HG02938 (cell line): ENCODE data around the gene HELZ.
"Not testable (repeated sequence)": the region's sequence is repeated elsewhere in the genome, so short reads cannot be mapped to it uniquely, and the experiment has no call there.

Experiments used
- ATAC-seq: cut with Tn5 transposase; IDR thresholded peaks from one replicate; pipeline ENCODE4 v1.9.1; 2021; ENCODE audit warnings: mild to moderate bottlenecking, moderate library complexity; ENCODE audit not compliant: unreplicated experiment

Gene HELZ, protein sequence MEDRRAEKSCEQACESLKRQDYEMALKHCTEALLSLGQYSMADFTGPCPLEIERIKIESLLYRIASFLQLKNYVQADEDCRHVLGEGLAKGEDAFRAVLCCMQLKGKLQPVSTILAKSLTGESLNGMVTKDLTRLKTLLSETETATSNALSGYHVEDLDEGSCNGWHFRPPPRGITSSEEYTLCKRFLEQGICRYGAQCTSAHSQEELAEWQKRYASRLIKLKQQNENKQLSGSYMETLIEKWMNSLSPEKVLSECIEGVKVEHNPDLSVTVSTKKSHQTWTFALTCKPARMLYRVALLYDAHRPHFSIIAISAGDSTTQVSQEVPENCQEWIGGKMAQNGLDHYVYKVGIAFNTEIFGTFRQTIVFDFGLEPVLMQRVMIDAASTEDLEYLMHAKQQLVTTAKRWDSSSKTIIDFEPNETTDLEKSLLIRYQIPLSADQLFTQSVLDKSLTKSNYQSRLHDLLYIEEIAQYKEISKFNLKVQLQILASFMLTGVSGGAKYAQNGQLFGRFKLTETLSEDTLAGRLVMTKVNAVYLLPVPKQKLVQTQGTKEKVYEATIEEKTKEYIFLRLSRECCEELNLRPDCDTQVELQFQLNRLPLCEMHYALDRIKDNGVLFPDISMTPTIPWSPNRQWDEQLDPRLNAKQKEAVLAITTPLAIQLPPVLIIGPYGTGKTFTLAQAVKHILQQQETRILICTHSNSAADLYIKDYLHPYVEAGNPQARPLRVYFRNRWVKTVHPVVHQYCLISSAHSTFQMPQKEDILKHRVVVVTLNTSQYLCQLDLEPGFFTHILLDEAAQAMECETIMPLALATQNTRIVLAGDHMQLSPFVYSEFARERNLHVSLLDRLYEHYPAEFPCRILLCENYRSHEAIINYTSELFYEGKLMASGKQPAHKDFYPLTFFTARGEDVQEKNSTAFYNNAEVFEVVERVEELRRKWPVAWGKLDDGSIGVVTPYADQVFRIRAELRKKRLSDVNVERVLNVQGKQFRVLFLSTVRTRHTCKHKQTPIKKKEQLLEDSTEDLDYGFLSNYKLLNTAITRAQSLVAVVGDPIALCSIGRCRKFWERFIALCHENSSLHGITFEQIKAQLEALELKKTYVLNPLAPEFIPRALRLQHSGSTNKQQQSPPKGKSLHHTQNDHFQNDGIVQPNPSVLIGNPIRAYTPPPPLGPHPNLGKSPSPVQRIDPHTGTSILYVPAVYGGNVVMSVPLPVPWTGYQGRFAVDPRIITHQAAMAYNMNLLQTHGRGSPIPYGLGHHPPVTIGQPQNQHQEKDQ (N-terminal part only)

DNA sequence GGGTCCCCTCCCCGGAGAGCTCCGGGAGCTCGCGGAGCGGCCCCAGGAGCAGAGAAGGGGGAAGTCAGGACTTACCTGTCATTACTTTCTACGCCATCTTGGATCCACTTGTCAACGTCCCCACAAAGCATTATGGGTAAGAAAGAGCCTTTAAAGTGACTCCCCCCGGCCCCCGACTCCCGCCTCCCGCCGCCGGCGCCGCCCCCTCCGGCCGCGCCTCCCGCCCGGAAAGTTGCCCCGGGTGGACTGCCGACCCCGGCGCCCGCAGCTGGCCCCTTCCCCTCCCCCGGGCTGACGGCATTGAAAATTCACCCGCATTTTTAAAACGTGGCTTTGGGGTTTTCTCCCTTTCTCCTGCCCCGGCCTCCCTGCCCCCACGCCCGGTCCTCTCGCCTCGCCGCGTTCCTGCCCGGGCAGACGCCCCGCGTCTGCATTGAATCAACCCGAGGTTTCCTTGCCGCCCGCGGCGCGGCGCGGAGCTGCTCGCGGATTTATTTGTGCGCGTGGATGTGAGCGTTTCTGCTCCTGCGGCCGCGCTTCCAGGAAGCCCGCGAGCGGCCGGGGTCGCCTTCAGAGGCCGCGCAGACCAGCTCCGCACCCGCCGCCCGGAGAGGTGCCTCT is at the start of gene HELZ:
Gene HELZ, minus strand, starts transcription at position 124 of the 621 bp plus-strand sequence. CDS start 26,392 bp downstream, outside the sequence.
- ATAC-seq = peak; percentile 55

DNA sequence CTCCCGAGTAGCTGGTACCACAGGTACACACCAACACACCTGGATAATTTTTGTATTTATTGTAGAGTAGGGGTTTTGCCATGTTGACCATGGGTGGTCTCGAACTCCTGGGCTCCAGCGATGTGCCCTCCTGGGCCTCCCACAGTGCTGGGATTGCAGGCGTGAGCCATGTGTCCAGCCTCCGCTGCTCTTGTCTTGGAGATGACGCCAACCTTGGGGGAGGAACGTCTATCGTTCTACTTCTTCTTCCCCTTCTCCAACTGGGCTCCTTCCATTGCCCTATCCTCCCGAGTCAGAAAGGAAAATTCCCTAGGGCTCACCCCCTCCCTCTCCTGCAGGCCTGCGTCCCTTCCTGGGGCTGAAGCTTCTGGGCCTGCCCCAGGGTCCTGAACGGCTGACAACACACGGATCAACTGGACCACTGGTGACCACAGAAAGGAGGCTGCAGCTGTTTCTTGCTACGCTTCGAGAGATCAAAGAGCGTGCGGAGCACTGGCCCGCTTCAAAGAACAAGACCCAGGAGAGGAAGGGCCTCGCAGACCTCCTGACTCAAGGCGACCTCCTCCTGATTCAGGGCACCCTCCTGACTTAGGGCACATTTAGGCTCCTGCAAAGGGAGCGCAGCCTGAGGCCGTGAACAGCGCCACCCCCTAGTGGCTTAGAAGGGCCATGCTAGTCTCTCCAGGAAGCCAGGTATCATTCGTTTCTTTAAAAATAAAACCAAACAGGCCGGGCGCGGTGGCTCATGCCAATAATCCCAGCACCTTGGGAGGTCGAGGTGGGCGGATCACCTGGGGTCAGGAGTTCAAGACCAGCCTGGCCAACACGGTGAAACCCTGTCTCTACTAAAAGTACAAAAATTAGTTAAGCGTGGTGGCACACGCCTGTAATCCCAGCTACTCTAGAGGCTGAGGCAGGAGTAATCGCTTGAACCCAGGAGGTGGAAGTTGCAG is 48.5 kb upstream of the HELZ start:
- ATAC-seq = peak; percentile 81

DNA sequence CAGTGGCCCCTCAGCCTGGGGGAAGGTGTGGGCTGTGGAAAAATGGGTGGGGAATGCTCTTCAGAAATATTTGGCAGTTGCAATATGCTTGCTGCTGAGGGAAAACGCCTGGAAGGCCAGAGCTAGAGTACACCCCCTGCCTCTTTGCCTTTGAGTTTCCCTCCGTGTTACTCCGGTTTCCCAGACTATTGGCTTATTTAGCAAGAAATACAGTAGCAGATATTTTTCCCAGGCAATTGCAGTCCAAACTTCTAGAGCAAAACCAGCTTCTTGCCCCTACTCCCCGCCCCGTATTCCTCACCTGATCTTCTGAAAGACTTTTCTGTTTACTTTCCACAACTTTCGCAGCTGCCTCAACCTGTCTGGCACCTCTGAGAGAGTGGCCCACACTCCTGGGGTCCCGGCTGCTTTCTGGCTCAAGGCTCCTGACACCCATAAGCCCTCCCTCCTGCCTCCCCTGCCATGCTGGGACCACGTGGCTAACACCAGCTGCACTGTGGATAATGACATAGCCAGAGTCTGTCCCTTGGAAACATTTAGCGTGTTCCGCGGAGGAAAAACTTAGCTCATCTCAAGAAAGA is 45.8 kb upstream of the HELZ start:
- ATAC-seq = no peak

DNA sequence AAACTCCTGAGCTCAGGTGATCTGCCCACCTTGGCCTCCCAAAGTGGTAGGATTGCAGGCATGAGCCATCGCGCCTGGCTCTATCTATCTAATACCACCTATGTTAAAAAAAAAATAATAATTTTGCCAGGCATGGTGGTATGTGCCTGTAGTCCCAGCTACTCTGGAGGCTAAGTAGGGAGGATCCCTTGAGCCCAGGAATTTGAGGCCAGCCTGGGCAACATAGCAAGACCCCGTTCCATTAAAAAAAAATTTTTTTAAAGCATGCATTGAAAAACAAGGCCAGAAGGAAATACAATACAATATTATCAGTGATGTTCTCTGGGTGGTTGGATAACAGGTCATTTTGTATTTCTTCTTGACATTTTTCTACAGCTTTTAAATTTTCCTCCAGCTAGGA is 45.2 kb upstream of the HELZ start:
- ATAC-seq = no peak

DNA sequence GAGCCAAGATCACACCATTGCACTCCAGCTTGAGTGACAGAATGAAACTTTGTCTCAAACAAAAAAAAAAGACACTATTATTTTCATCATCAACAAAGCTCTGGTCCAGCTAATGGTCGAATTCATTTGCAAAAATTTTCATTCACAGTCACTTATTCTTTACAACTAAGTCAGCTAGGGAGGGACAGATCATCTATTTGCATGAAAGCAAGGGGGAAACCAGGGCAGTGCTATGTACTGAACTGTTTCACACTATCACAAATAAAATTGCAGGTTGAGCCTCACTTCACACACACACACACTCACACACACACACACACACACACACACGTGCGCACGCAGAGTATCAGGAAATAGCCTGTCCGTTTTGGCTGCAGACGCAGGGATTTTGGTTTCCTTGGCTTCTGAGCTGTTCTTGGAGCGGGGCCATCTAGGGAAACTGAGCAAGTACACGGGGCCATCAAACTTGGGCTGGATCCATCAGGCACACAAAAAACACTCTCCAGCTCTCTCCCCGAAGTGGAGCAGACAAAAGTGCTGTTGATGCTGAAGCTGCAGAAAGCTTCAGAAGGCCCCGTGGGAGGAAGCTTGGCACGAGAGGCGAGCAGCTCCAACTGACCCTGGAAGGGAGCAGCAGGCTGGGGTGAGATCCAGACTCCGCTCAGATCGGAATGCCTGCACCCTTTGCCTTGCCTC is 44.3 kb upstream of the HELZ start:
- ATAC-seq = no peak

DNA sequence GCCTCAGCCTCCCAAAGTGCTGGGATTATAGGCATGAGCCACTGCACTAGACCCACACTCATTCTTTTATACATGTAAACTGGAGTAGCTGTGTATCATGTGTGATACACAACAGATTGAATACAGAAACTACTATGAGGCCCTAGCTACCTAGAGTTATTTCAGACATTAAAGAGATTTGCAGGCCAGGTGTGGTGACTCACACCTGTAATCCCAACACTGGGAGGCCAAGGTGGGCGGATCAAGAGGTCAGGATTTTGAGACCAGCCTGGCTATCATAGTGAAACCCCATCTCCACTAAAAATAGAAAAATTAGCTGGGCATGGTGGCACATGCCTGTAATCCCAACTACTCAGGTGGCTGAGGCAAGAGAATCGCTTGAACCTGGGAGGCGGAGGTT is 41.8 kb upstream of the HELZ start:
- not testable (repeated sequence) for ATAC-seq

DNA sequence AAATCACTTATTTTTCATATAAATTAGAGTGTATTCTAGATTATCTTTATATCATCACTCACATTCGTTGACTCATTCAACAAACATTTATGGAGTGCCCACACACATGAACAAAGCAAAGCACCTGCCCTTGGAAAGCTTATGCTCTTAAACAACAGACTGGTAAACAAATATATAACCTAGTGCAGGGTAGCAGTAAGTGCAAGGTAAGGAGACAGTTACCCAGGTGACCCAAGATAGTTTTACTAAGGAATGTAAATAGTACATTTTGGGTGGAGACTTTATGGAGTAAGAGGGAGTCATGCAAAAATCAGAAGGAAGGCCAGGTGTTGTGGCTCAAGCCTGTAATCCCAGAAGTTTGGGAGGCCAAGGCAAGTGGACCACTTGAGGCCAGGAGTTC is 40.4 kb upstream of the HELZ start:
- ATAC-seq = no peak

DNA sequence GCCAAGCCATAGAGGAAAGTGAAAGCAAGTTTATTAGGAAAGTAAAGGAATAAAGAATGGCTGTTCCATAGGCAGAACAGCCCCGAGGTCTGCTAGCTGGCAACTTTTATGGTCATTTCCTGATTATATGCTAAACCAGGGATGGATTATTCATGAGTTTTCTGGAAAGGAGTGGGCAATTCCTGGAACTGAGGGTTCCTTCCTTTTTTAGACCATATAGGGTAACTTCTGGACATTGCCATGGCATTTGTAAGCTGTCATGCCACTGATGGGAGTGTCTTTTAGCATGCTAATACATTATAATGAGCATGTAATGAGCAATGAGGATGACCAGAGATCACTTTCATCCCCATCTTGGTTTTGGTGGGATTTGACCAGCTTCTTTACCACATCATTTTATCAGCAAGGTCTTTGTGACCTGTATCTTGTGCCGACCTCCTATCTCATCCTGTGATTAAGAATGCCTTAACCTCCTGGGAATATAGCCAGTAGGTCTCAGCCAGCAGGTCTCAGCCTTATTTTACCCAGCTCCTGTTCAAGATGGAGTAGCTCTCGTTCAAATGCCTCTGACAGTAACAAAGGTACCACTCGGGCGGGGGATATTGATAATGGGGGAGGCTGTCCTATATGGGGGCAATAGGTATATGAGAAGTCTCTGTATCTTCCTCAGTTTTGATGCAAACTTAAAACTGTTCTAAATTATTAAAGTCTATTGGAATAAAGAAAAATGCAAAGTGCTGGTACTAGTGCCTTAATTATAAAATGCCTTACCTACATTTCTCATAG is 38.9 kb upstream of the HELZ start:
- ATAC-seq = no peak

DNA sequence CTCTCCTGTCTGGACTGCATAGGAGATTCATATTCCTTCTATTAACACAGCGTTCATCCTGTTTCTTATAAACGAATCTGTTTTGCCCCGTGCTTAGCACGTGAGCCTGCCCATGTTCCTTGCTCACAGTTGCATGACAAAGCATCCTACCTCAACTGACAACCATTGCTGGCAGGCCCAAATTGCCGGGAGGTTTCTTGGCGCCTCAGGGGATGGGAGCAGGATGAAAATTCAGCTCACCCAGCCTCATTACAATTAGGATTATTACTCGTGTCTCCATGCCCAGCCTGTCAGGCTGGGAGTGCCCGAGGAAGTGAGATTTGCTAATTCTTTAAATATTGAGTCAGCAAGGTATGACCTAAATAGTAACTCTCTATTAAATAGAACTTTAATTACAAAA is 36.7 kb upstream of the HELZ start:
- ATAC-seq = no peak

DNA sequence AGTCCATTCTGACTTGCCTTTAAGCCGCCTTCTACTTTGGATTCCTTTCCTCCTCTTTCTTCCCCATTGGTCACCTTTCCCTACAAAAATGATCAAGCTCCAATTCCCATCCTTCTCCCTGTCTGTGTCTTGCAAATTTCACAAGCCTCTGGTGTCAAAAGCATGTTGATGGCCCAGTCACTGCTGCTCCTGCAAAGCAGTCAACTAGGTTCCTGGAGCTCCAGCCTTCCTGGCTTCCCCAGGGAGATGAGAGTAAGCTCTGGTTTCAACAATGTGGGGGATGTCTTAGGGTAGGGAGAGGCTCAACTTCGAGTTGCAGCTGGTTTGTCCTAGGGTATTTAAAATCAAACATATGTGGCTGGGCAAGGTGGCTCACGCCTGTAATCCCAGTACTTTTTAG is 36.1 kb upstream of the HELZ start:
- no peak for ATAC-seq

DNA sequence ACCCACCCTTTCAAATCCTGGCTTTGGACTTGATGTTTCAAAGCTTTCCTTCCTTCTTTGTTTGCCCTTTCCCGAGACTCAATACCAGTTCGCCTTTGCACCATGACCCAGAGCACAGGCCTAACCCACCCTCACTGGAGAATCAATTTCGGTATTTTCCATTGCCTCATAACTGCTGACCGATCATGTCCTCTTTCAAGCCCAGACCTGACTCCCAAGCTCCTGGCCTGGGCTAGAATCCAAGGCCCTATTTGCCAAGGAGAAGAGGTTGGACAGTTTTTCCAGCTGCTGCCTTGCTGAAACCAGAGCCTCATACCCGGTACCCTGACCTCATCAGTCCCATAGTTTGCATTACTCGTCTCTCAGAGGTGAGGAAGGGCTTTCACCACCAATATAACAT is 35.3 kb upstream of the HELZ start:
- no peak for ATAC-seq

DNA sequence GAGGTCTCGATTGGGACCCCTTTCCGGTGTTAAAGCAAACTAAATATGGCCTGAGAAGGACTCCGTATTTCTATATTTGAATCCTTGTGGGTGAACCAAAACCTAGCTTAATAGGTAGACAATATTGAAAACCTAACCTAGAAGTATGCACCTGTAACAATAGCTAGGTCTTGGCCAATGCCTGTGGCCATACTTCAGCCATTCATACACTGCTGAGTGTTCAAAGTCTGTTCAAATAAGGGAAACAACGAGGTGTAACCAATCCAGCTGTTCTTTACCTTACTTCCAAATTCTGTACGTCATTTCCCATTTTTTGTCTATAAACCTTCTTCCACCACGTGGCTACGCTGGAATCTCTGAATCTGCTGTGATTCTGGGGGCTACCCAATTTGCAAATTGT is 34.1 kb upstream of the HELZ start:
- no peak for ATAC-seq

DNA sequence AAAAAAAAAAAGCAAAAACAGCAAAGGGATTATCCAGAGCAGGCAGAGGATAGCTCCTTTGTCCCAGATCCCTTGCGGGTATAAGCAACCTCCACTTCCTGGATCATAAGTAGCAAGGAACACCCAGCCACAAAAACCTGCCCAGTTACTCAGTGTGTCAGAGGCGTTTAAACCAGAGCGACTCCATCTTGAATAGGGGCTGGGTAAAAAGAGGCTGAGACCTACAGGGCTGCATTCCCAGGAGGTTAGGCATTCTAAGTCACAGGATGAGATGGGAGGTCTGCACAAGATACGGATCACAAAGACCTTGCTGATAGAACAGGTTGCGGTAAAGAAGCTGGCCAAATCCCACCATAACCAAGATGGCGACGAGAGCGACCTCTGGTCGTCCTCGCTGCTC is 33.4 kb upstream of the HELZ start:
- ATAC-seq = no peak

DNA sequence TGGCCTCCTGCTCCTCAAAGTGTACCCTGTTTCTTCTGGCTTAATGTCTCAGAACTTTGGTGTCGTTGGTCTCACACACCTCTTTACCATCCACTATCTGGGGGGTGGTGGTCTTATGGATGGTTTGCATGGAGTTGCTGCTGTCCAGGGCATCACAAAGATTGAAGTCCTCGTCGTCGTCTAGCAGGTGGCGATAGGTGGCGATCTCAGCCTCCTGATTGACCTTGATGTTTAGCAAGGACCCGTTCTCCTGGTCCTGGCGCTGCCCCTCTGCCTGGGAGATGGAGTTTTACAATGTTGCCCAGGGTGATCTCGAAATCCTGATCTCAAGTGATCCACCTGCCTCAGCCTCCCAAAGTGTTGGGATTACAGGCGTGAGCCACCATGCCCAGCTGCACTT is 31.1 kb upstream of the HELZ start:
- ATAC-seq = no peak

DNA sequence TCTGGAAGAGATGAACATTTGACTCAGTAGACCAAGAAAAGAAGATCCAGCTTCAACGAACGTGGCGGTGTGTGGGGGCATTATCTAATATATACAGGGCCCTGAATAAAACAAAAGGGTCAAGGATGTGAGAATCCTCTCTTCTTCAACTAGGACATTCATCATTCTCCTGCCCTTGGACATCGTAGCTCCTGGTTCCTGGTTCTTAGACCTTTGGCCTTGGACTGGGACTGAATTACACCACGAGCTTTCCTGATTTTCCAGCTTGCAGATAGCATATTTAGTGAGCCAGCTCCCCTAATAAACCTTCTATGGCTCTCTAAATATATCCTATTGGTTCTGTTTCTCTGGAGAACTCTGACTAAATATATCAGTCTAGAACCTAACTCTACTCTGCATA is 29.5 kb upstream of the HELZ start:
- ATAC-seq = no peak

DNA sequence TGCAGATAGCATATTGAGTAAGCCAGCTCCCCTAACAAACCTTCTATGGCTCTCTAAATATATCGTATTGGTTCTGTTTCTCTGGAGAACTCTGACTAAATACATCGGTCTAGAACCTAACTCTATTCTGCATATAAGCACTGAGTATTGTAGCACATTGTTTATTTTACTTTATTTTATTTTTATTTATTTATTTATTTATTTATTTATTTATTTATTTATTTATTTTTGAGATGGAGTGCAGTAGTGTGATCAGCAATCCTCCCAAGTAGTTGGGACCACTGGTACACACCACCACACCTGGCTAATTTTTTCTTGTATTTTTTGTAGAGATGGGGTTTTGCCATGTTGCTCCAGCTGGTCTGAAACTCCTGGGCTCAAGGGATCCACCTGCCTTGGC is 28.9 kb upstream of the HELZ start:
- ATAC-seq = no peak

DNA sequence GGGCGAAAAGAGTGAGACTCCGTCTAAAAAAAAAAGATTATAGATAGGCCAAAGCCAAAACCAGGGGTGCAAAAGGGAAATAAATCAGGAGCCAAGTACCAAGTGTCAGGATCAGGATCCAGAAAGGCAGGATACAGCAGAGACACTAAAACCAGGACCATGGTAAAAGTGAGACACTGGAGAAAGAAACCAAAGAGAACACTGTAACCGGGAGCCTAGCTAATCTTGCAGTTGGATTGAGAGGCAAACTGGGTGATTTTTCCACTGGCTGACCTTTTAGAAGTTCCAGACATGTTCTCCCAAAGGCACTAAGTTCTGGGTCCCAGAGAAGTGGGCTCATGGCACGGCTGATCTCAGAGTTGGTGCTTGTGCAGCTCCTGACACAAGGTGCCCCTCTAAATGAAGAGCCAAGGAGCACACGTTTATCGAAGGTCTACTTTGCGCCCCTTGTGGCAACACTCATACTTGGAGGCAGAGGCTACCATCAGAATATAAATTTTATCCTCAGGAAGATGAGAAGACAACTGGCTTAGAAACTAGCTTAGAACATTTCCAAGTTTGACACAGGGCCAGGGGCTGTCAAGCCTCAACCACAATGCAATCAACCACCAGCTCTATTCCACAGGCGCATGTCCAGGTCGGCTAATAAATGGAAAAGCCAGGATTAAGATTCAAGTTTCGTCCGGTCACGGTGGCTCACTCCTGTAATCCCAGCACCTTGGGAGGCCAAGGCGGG is 27.5 kb upstream of the HELZ start:
- no peak for ATAC-seq
